Heart left ventricle (tissue), 13 donors: ENCODE results near the gene TMEM79.

Source experiments
- POLR2A ChIP-seq, 2 donors: fragments of 450-650 bp; IDR thresholded peaks; one replicate each; pipeline ENCODE4 v1.6.1; 2017; ENCODE audit warnings: antibody characterized with exemption in 2 of 2, mild to moderate bottlenecking in 2 of 2, moderate library complexity in 2 of 2
- TF ChIP-seq, protein P1 (sequence below), 12 donors: fragments of 200-600 bp; sonication (generic) in 4 of 12; IDR thresholded peaks; one replicate each; pipeline versions ENCODE4 v1.5.0 to v1.8.0; 2018 to 2022; ENCODE audit warnings: antibody characterized with exemption in 12 of 12, mild to moderate bottlenecking in 5 of 12
- donor health status: ischemic (EF 13 %, LVEDD 7.1; RV severe dilation, severe dysfunction).
- donor health status: DM: no; HTN: yes; CAD: no.
- donor health status: DM: no; HTN: no; CAD: no.
- donor health status: ischemic (EF 25% LVEDD 6.9; RV normal size, moderate dysfunction).
- donor health status: ischemic (EF 25% LVEDD 5.7; RV mildly dilated, moderate dysfunction).
- donor health status: ischemic (EF 35%, LVEDD 5.7; RV mildly dilated, moderate dysfunction).
- donor health status: nonischemic (EF 11% LVEDD 7.7; RV severe dilation, severe dysfunction).
- donor health status: DM: yes; HTN: yes; CAD: no.
- donor health status: PGD.
- donor health status: ischemic (EF 29% LVEDD 5.4; RV normal size, mild dysfunction).
- donor health status: nonischemic (EF 23%, LVEDD 6.1; RV moderate dilation, normal function).

DNA sequence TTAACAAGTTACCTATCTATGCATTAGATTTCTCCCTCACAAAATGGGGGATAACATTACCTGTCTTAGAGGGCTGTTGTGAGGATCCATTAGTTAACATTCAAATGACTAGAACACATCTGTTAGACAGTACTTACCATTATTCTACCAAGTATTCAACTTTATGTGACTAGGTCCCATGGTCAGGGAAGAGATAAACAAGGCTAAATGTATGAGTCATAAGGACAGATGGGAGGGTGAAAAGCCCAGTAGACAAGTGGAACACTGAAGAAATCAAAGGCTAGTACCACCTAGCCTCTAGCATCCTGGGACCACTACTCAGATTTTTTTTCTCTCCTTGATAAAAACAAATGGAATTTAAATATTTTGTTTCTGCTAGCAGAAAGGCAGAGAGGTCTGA, 24.0 kb downstream of the TMEM79 start:
- TF ChIP-seq, protein P1, sequence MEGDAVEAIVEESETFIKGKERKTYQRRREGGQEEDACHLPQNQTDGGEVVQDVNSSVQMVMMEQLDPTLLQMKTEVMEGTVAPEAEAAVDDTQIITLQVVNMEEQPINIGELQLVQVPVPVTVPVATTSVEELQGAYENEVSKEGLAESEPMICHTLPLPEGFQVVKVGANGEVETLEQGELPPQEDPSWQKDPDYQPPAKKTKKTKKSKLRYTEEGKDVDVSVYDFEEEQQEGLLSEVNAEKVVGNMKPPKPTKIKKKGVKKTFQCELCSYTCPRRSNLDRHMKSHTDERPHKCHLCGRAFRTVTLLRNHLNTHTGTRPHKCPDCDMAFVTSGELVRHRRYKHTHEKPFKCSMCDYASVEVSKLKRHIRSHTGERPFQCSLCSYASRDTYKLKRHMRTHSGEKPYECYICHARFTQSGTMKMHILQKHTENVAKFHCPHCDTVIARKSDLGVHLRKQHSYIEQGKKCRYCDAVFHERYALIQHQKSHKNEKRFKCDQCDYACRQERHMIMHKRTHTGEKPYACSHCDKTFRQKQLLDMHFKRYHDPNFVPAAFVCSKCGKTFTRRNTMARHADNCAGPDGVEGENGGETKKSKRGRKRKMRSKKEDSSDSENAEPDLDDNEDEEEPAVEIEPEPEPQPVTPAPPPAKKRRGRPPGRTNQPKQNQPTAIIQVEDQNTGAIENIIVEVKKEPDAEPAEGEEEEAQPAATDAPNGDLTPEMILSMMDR (IDR thresholded peaks at IDR 0.05): no peak
- TF ChIP-seq POLR2A (IDR thresholded peaks at IDR 0.05): no peak
